Tibial nerve (tissue), 4 donors: ENCODE results near the gene GPR150. TPM values are rescaled to one million over a fixed set of nuclear protein-coding genes. Genes with fewer than 3 reads are reported as not detected.

Experiments
- DNase-seq, 2 donors: peaks; one replicate each; pipeline ENCODE4 v3.0.0-alpha.2; 2019; ENCODE audit warnings: low spot score in 2 of 2
- H3K27ac ChIP-seq, 4 donors: fragments of 200-600 bp; sonication (generic) in 3 of 4; one replicate each; pipeline ENCODE4 v1.5.1; 2017 to 2019; ENCODE audit warnings: mild to moderate bottlenecking in 1 of 4
- H3K27me3 ChIP-seq, 2 donors: fragments of 200-600 bp; sonication (generic) in 1 of 2; one replicate each; pipeline versions ENCODE4 v1.5.1 to v1.6.0; 2017 to 2019
- H3K36me3 ChIP-seq, 3 donors: fragments of 200-600 bp; sonication (generic); one replicate each; pipeline ENCODE4 v1.5.1; 2018 to 2019
- H3K4me1 ChIP-seq, 4 donors: fragments of 200-600 bp; sonication (generic) in 3 of 4; one replicate each; pipeline ENCODE4 v1.5.1; 2017 to 2019
- H3K4me3 ChIP-seq, 4 donors: fragments of 200-600 bp; sonication (generic) in 3 of 4; one replicate each; pipeline ENCODE4 v1.5.1; 2017 to 2019; ENCODE audit warnings: mild to moderate bottlenecking in 1 of 4, moderate library complexity in 1 of 4
- H3K9me3 ChIP-seq, 4 donors: fragments of 200-600 bp; sonication (generic) in 3 of 4; one replicate each; pipeline ENCODE4 v1.5.1; 2017 to 2019
- EP300 ChIP-seq, 2 donors: sonication (generic); formaldehyde crosslinking; IDR thresholded peaks; one replicate each; pipeline ENCODE4 v1.6.1; 2017; ENCODE audit warnings: antibody characterized with exemption in 2 of 2, mild to moderate bottlenecking in 1 of 2
- POLR2A ChIP-seq, 2 donors: fragments of 450-650 bp; IDR thresholded peaks; one replicate each; pipeline ENCODE4 v1.6.1; 2017; ENCODE audit warnings: antibody characterized with exemption in 2 of 2, mild to moderate bottlenecking in 2 of 2, moderate library complexity in 2 of 2
- WGBS, 2 donors: methylation state at CpG; one replicate each; pipeline ENCODE4 v1.1.5; 2018; 5-methylcytosine and 5-hydroxymethylcytosine counted together
- total RNA-seq, 4 donors: library from RNA; depleted of rRNA; stranded (reverse); fragments of >200 nt; gene quantifications; one replicate each; pipeline ENCODE4 v1.1.0, GENCODE V29; 2016
- TF ChIP-seq, protein P1 (sequence below), 5 experiments: fragments of 200-600 bp in 3 of 5; fragments of 450-650 bp in 2 of 5; sonication (generic) in 3 of 5; IDR thresholded peaks; one replicate each; pipeline ENCODE4 v1.5.1; 2016 to 2019; ENCODE audit warnings: antibody characterized with exemption in 5 of 5, mild to moderate bottlenecking in 3 of 5, moderate library complexity in 2 of 5

Gene GPR150
- total RNA-seq, 4 donors from 2014 or later, result 0.44 to 3.1 (median 2.7) TPM

DNA sequence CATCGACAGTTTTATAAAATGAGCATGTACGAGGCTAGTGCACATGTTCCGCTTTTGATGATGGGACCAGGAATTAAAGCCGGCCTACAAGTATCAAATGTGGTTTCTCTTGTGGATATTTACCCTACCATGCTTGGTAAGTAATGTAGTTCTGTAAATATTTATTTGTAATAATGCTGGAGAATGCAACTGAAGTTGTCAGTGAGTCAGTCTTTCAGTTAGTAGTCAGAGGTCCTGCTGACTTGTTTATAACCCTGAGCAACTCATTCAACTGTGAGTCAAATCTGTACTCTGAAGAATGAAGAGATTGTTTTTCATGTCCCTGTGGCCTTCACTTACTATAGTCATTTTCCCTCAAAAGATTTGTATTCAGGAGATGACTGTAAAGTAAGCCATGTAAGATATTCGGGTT, 28.4 kb upstream of the GPR150 start:
- no peak overlapping the region for H3K4me3 ChIP-seq
- H3K36me3 ChIP-seq, result no peaks in the 10 kb centered on the region
- no peaks in the 10 kb centered on the region for H3K27me3 ChIP-seq
- TF ChIP-seq, protein P1, sequence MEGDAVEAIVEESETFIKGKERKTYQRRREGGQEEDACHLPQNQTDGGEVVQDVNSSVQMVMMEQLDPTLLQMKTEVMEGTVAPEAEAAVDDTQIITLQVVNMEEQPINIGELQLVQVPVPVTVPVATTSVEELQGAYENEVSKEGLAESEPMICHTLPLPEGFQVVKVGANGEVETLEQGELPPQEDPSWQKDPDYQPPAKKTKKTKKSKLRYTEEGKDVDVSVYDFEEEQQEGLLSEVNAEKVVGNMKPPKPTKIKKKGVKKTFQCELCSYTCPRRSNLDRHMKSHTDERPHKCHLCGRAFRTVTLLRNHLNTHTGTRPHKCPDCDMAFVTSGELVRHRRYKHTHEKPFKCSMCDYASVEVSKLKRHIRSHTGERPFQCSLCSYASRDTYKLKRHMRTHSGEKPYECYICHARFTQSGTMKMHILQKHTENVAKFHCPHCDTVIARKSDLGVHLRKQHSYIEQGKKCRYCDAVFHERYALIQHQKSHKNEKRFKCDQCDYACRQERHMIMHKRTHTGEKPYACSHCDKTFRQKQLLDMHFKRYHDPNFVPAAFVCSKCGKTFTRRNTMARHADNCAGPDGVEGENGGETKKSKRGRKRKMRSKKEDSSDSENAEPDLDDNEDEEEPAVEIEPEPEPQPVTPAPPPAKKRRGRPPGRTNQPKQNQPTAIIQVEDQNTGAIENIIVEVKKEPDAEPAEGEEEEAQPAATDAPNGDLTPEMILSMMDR (IDR thresholded peaks at IDR 0.05), result no peak
- TF ChIP-seq POLR2A (IDR thresholded peaks at IDR 0.05), result no peak
- no peak for TF ChIP-seq EP300 (IDR thresholded peaks at IDR 0.05)
- 76 to 77% methylated on average over 5 of the region's 5 CpGs for WGBS, 2 donors
- no peaks in the 10 kb centered on the region for H3K9me3 ChIP-seq
- peaks cover 0 to 9% (median 0%) of the 10 kb centered on the region in 4 donors for H3K4me1 ChIP-seq
- DNase-seq, result no peak
- peak overlapping the region in 2 of 4 donors; percentile 43 to 77 for H3K27ac ChIP-seq

DNA sequence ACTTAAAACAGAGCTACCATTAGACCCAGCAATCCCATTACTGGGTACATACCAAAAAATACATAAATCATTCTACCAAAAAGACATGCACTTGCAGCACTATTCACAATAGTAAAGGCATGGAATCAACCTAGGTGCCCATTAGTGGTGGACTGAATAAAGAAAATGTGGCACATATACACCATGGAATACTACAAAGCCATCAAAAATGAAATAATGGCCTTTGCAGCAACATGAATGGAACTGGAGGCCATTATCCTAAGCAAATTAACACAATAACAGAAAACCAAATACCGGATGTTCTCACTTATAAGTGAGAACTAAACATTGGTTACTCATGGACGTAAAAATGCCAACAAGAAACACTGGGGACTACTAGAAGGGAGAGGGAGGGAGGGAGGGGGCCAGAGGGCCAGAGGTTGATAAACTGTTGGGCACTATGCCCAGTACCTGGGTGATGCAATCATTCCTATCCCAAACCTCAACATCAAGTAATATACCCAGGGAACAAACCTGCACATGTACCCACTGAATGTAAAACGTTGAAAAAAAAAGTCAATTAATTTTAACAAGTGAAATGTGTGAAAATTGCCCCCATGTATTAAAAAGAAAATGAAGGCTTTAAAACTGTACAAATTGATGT, 24.5 kb upstream of the GPR150 start:
- H3K9me3 ChIP-seq, result no peaks in the 10 kb centered on the region
- no peak overlapping the region for H3K4me3 ChIP-seq
- TF ChIP-seq POLR2A (IDR thresholded peaks at IDR 0.05) (no peak), EP300 (IDR thresholded peaks at IDR 0.05) (no peak)
- TF ChIP-seq, protein P1 (IDR thresholded peaks at IDR 0.05), result no peak
- no peak overlapping the region for H3K27ac ChIP-seq
- peaks cover 0 to under 1% (median 0%) of the 10 kb centered on the region in 3 donors for H3K36me3 ChIP-seq
- DNase-seq, result no peak
- H3K4me1 ChIP-seq, result peaks cover 0 to 9% (median 0%) of the 10 kb centered on the region in 4 donors
- H3K27me3 ChIP-seq, result no peaks in the 10 kb centered on the region
- 92 to 93% methylated on average over 3 of the region's 3 CpGs for WGBS, 2 donors

DNA sequence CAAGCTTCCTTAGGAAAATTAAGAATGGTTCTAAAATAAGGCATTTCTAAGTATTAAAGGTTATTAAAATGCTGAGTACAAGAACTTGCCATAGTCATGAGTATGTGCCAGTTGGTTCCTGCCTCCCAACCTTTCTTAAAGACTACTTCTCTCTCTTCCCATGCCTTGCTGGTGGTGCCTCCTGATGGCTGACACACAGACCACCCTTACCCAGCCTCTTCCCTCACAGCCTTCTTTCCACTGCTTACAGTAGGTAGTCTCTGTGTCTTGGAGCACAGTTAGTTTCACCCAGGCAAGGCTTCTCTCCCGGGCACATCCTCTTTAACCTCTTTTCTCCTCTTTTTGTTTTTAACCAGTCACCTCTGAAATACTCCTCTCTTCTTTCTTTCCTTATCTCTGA, 20.6 kb upstream of the GPR150 start:
- WGBS, 2 donors, result 77 to 88% methylated on average over 1 of the region's 1 CpG
- DNase-seq, result no peak

DNA sequence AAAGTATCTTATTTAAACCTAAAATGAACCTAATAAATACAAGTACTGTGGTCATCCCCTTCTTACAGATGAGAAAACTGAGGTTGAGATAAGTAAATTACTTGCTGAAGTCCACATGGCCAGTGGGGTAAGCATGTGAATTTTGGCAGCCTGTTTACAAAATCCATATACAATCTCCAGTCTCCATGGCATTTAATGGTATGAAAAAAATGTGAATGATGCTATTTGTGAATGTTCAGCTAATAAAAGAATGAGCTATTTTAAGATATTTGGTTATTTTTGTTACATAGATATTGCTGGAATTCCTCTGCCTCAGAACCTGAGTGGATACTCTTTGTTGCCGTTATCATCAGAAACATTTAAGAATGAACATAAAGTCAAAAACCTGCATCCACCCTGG, 19.3 kb upstream of the GPR150 start:
- no peak overlapping the region for H3K27ac ChIP-seq
- no peaks in the 10 kb centered on the region for H3K9me3 ChIP-seq
- no peak overlapping the region for H3K4me3 ChIP-seq
- H3K36me3 ChIP-seq, result peaks cover 0 to 28% (median 0%) of the 10 kb centered on the region in 3 donors
- H3K27me3 ChIP-seq, result no peaks in the 10 kb centered on the region
- WGBS, 2 donors, result 50 to 53% methylated on average over 1 of the region's 1 CpG
- no peak for DNase-seq
- no peaks in the 10 kb centered on the region for H3K4me1 ChIP-seq
- TF ChIP-seq, protein P1 (IDR thresholded peaks at IDR 0.05), result no peak
- TF ChIP-seq EP300 (IDR thresholded peaks at IDR 0.05), result no peak
- TF ChIP-seq POLR2A (IDR thresholded peaks at IDR 0.05), result no peak

More for the DNA sequence above, 20.6 kb upstream of the GPR150 start:
- no peak overlapping the region for H3K27ac ChIP-seq
- no peaks in the 10 kb centered on the region for H3K27me3 ChIP-seq
- no peak overlapping the region for H3K4me3 ChIP-seq
- H3K36me3 ChIP-seq, result peaks cover 0 to 25% (median 0%) of the 10 kb centered on the region in 3 donors
- TF ChIP-seq, protein P1 (IDR thresholded peaks at IDR 0.05), result no peak
- TF ChIP-seq EP300 (IDR thresholded peaks at IDR 0.05), result no peak
- TF ChIP-seq POLR2A (IDR thresholded peaks at IDR 0.05), result no peak
- H3K9me3 ChIP-seq, result no peaks in the 10 kb centered on the region
- no peaks in the 10 kb centered on the region for H3K4me1 ChIP-seq

DNA sequence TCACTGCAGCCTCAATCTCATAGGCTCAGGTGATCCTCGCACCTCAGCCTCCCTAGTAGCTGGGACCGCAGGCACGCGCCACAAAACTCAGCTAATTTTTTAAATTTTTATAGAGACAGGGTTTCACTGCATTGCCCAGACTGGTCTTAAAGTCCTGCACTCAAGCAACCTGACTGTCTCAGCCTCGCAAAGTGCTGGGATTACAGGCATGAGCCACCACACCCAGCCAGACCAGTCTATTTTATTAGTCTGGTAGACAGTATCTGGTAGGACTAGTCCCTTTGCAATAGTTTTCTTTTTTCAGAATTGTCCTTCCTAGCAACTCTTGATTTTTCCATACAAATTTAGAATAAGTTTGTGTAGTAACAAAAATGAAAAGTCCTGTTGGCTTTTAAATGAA, 14.1 kb upstream of the GPR150 start:
- no peak overlapping the region for H3K27ac ChIP-seq
- TF ChIP-seq, protein P1 (IDR thresholded peaks at IDR 0.05), result no peak
- peaks cover 0 to 24% (median 0%) of the 10 kb centered on the region in 3 donors for H3K36me3 ChIP-seq
- H3K4me1 ChIP-seq, result no peaks in the 10 kb centered on the region
- no peak overlapping the region for H3K4me3 ChIP-seq
- 97 to 100% methylated on average over 5 of the region's 5 CpGs for WGBS, 2 donors
- H3K9me3 ChIP-seq, result no peaks in the 10 kb centered on the region
- H3K27me3 ChIP-seq, result no peaks in the 10 kb centered on the region
- no peak for DNase-seq
